ENCODE measurements around the gene SMC1B. TPM values are rescaled to one million over a fixed set of nuclear protein-coding genes. Genes with fewer than 3 reads are reported as not detected.
A peak's percentile ranks its signal among the peaks of the same experiment; 100 is the strongest.

The SMC1B gene
- total and polyA plus RNA-seq, 5 experiments from 2014 or later, result 0.16 TPM; not detected in 4

- peaks cover 32 to 62% (median 59%) of the 10 kb centered on the region in 4 donors for H3K4me1 Mint-ChIP-seq
- no peaks in the 10 kb centered on the region for H3K27me3 Mint-ChIP-seq
- peaks cover 0 to 5% (median 0%) of the 10 kb centered on the region in 3 donors for H3K36me3 Mint-ChIP-seq
- no peak for DNase-seq
- peak overlapping the region; percentile 84 to 95 (median 92) for H3K4me3 Mint-ChIP-seq
- no peaks in the 10 kb centered on the region for H3K9me3 Mint-ChIP-seq
- ATAC-seq, result no peak
- POLR2A ChIA-PET, result interaction anchor here (0.7 to 6.8 kb wide), 6 partner anchors 8 to 110 kb away, joined by 3 to 48 read pairs (median 4); no protein-coding TSS in a partner anchor
- peak overlapping the region; percentile 87 to 98 (median 93) for H3K27ac Mint-ChIP-seq
Observed at GRCh38 chr22:45310977-45311531, 102.3 kb downstream of the SMC1B start.

GRCh38 chr22:45310331-45310976, 102.9 kb downstream of the SMC1B start:
- DNase-seq (peak in 1 of 10 donors; percentile 33), ATAC-seq (no peak)
- Mint-ChIP-seq H3K4me1 (peaks cover 30 to 58% (median 55%) of the 10 kb centered on the region in 4 donors), H3K4me3 (peak overlapping the region; percentile 84 to 95 (median 92)), H3K36me3 (peaks cover 0 to 5% (median 0%) of the 10 kb centered on the region in 3 donors), H3K27ac (peak overlapping the region; percentile 87 to 98 (median 93)), H3K27me3 (no peaks in the 10 kb centered on the region), H3K9me3 (no peaks in the 10 kb centered on the region)
- POLR2A ChIA-PET, result interaction anchor here (0.6 to 6.8 kb wide), 12 partner anchors 8 to 815 kb away, joined by 3 to 48 read pairs (median 4); no protein-coding TSS in a partner anchor

GRCh38 chr22:45309422-45310227, 103.8 kb downstream of the SMC1B start, which contains the start of gene FAM118A:
Gene FAM118A, plus strand, starts transcription at chr22:45309934. Its CDS starts 12,446 bp downstream, at chr22:45322380.
- Mint-ChIP-seq H3K27ac (peak within 1 kb of the TSS; percentile 88 to 98 (median 96)), H3K4me1 (peaks cover 27 to 50% (median 47%) of the 10 kb centered on the region in 4 donors), H3K9me3 (no peaks in the 10 kb centered on the region), H3K27me3 (no peaks in the 10 kb centered on the region), H3K4me3 (peak within 1 kb of the TSS; percentile 84 to 95 (median 92)), H3K36me3 (peaks cover 0 to 5% (median 0%) of the 10 kb centered on the region in 3 donors)
- ATAC-seq (peak; percentile 81 to 82), DNase-seq (peak; percentile 92 to 100 (median 96))
- POLR2A ChIA-PET, result interaction anchor here (0.6 to 6.8 kb wide), 13 partner anchors 9 to 814 kb away, joined by 3 to 48 read pairs (median 5); no protein-coding TSS in a partner anchor

GRCh38 chr22:45308957-45309421, 104.4 kb downstream of the SMC1B start:
- peak overlapping the region; percentile 88 to 97 (median 96) for H3K27ac Mint-ChIP-seq
- no peaks in the 10 kb centered on the region for H3K27me3 Mint-ChIP-seq
- POLR2A ChIA-PET, result interaction anchor here (0.6 to 6.8 kb wide), 6 partner anchors 9 to 37 kb away, joined by 3 to 48 read pairs (median 12); no protein-coding TSS in a partner anchor
- ATAC-seq (no peak), DNase-seq (peak in 5 of 10 donors; percentile 13 to 39 (median 26))
- peak overlapping the region; percentile 74 to 95 (median 86) for H3K4me3 Mint-ChIP-seq
- H3K4me1 Mint-ChIP-seq, result peaks cover 25 to 43% (median 41%) of the 10 kb centered on the region in 4 donors
- peaks cover 0 to 5% (median 0%) of the 10 kb centered on the region in 3 donors for H3K36me3 Mint-ChIP-seq
- H3K9me3 Mint-ChIP-seq, result no peaks in the 10 kb centered on the region

GRCh38 chr22:45308391-45308956, 104.9 kb downstream of the SMC1B start:
- Mint-ChIP-seq H3K27ac (peak overlapping the region; percentile 88 to 97 (median 96)), H3K4me1 (peaks cover 25 to 40% (median 39%) of the 10 kb centered on the region in 4 donors), H3K9me3 (no peaks in the 10 kb centered on the region), H3K36me3 (peaks cover 0 to 5% (median 0%) of the 10 kb centered on the region in 3 donors), H3K4me3 (peak overlapping the region; percentile 74 to 95 (median 86)), H3K27me3 (no peaks in the 10 kb centered on the region)
- POLR2A ChIA-PET, result interaction anchor here (0.7 to 6.8 kb wide), 5 partner anchors 8 to 37 kb away, joined by 3 to 48 read pairs (median 17); no protein-coding TSS in a partner anchor
- ATAC-seq (no peak), DNase-seq (no peak)

GRCh38 chr22:45306139-45306538, 107.3 kb downstream of the SMC1B start:
- H3K27me3 Mint-ChIP-seq, result no peaks in the 10 kb centered on the region

GRCh38 chr22:45305456-45306075, 107.8 kb downstream of the SMC1B start:
- Mint-ChIP-seq H3K27me3 (no peaks in the 10 kb centered on the region), H3K4me1 (peaks cover 8 to 16% (median 13%) of the 10 kb centered on the region in 4 donors), H3K36me3 (no peaks in the 10 kb centered on the region), H3K27ac (peak overlapping the region in 2 of 10 donors; percentile 3 to 33), H3K4me3 (no peak overlapping the region), H3K9me3 (no peaks in the 10 kb centered on the region)
- DNase-seq (no peak), ATAC-seq (no peak)
- POLR2A ChIA-PET, result interaction anchor here (0.9 kb wide), 1 partner anchor 9 kb away, joined by 3 read pairs; no protein-coding TSS in a partner anchor

More at GRCh38 chr22:45306139-45306538, 107.3 kb downstream of the SMC1B start:
- H3K9me3 Mint-ChIP-seq, result no peaks in the 10 kb centered on the region
- peaks cover 14 to 22% (median 19%) of the 10 kb centered on the region in 4 donors for H3K4me1 Mint-ChIP-seq
- no peak overlapping the region for H3K4me3 Mint-ChIP-seq
- DNase-seq (no peak), ATAC-seq (no peak)
- H3K27ac Mint-ChIP-seq, result peak overlapping the region in 1 of 10 donors; percentile 3
- H3K36me3 Mint-ChIP-seq, result peaks cover 0 to 5% (median 0%) of the 10 kb centered on the region in 3 donors
- POLR2A ChIA-PET, result interaction anchor here (6.8 kb wide), 1 partner anchor 10 kb away, joined by 48 read pairs; no protein-coding TSS in a partner anchor

- POLR2A ChIA-PET, result interaction anchor here (0.7 to 0.9 kb wide), 2 partner anchors 9 to 81 kb away, joined by 3 to 4 read pairs; no protein-coding TSS in a partner anchor
- Mint-ChIP-seq H3K27me3 (no peaks in the 10 kb centered on the region), H3K4me1 (peaks cover 7 to 15% (median 11%) of the 10 kb centered on the region in 4 donors), H3K9me3 (no peaks in the 10 kb centered on the region), H3K36me3 (no peaks in the 10 kb centered on the region), H3K4me3 (no peak overlapping the region), H3K27ac (no peak overlapping the region)
- no peak for ATAC-seq
- DNase-seq, result no peak
Observed at GRCh38 chr22:45304971-45305370, 108.4 kb downstream of the SMC1B start.

GRCh38 chr22:45303181-45303580, 110.2 kb downstream of the SMC1B start:
- Mint-ChIP-seq H3K27me3 (no peaks in the 10 kb centered on the region), H3K36me3 (no peaks in the 10 kb centered on the region), H3K4me3 (no peak overlapping the region), H3K27ac (peak overlapping the region in 3 of 10 donors; percentile 32 to 73 (median 67)), H3K4me1 (peaks cover 8 to 17% (median 12%) of the 10 kb centered on the region in 4 donors), H3K9me3 (no peaks in the 10 kb centered on the region)
- POLR2A ChIA-PET, result interaction anchor here (0.6 kb wide), 1 partner anchor 10 kb away, joined by 6 read pairs; no protein-coding TSS in a partner anchor
- no peak for DNase-seq
- ATAC-seq, result no peak

GRCh38 chr22:45302751-45303150, 110.6 kb downstream of the SMC1B start:
- ATAC-seq (no peak), DNase-seq (no peak)
- no peak overlapping the region for H3K4me3 Mint-ChIP-seq
- H3K36me3 Mint-ChIP-seq, result no peaks in the 10 kb centered on the region
- peak overlapping the region in 3 of 10 donors; percentile 32 to 73 (median 67) for H3K27ac Mint-ChIP-seq
- POLR2A ChIA-PET, result interaction anchor here (0.6 to 0.7 kb wide), 2 partner anchors 11 to 31 kb away, joined by 3 to 6 read pairs; no protein-coding TSS in a partner anchor
- H3K27me3 Mint-ChIP-seq, result no peaks in the 10 kb centered on the region
- peaks cover 9 to 19% (median 13%) of the 10 kb centered on the region in 4 donors for H3K4me1 Mint-ChIP-seq
- no peaks in the 10 kb centered on the region for H3K9me3 Mint-ChIP-seq

GRCh38 chr22:45298934-45299505, 114.4 kb downstream of the SMC1B start:
- Mint-ChIP-seq H3K4me3 (no peak overlapping the region), H3K27me3 (no peaks in the 10 kb centered on the region), H3K36me3 (no peaks in the 10 kb centered on the region), H3K4me1 (peaks cover 15 to 40% (median 33%) of the 10 kb centered on the region in 4 donors), H3K9me3 (no peaks in the 10 kb centered on the region), H3K27ac (peak overlapping the region; percentile 36 to 91 (median 67))
- no peak for DNase-seq
- POLR2A ChIA-PET, result interaction anchor here (0.5 to 2.7 kb wide), 5 partner anchors 10 to 584 kb away, joined by 3 to 17 read pairs (median 3); partner anchors contain the start of gene FAM118A
- ATAC-seq, result no peak

Measured in naive thymus-derived CD8-positive, alpha-beta T cell (primary cell).